Adrenal gland (tissue), 12 donors: ENCODE results near the gene CAMKMT. TPM values are rescaled to one million over a fixed set of nuclear protein-coding genes. Genes with fewer than 3 reads are reported as not detected.

Experiments used
- DNase-seq, 7 donors: peaks; one replicate each; pipeline ENCODE4 v3.0.0-alpha.2; 2019 to 2020
- H3K27ac ChIP-seq, 5 donors: fragments of 200-600 bp; sonication (generic) in 4 of 5; 1 replicate in 3 of 5; 2 replicates in 2 of 5; pipeline versions ENCODE4 v1.5.1 to v1.8.0; 2016 to 2020; ENCODE audit warnings: mild to moderate bottlenecking in 1 of 5
- H3K27me3 ChIP-seq: fragments of 200-600 bp; 2 replicates; pipeline ENCODE4 v1.8.0; 2021
- H3K36me3 ChIP-seq, 2 donors: fragments of 200-600 bp; replicated peaks in 1 of 2; 1 replicate in 1 of 2; 2 replicates in 1 of 2; pipeline versions ENCODE4 v1.5.1 to v1.8.0; 2018 to 2022
- H3K4me1 ChIP-seq, 2 donors: fragments of 200-600 bp; replicated peaks in 1 of 2; 1 replicate in 1 of 2; 2 replicates in 1 of 2; pipeline versions ENCODE4 v1.5.1 to v1.8.0; 2018 to 2021
- H3K4me3 ChIP-seq, 4 donors: fragments of 200-600 bp; sonication (generic) in 3 of 4; one replicate each; pipeline ENCODE4 v1.5.1; 2016 to 2018
- H3K9me3 ChIP-seq, 3 donors: fragments of 200-600 bp; sonication (generic) in 1 of 3; replicated peaks in 1 of 3; 1 replicate in 2 of 3; 2 replicates in 1 of 3; pipeline versions ENCODE4 v1.5.1 to v1.8.0; 2016 to 2021
- POLR2A ChIP-seq, 2 donors: fragments of 450-650 bp; IDR thresholded peaks; one replicate each; pipeline ENCODE4 v1.6.1; 2017; ENCODE audit warnings: antibody characterized with exemption in 2 of 2, mild to moderate bottlenecking in 2 of 2, moderate library complexity in 1 of 2
- WGBS, 4 donors: extraction: QIAGEN DNeasy Blood & Tissue Kit in 2 of 4; methylation state at CpG; one replicate each; pipeline versions ENCODE4 v1.1.5 to v1.1.7; 2013 to 2017; 5-methylcytosine and 5-hydroxymethylcytosine counted together
- intact Hi-C, 2 donors: fragments of 100-400 bp; cut with DNase I; formaldehyde crosslinking; loops; one replicate each; pipeline versions ENCODE4 v1.14.1 to v1.15.0; 2022 to 2023
- polyA plus RNA-seq, 3 donors: library from polyadenylated mRNA; stranded (reverse); fragments of 200-250 nt in 2 of 3; fragments of 350-450 nt in 1 of 3; fragmentation: Illumina TruSeq in 1 of 3; extraction: RNeasy Lipid Tissue Mini Kit (QIAGEN cat#74804) in 1 of 3; gene quantifications; one replicate each; pipeline ENCODE4 v1.2.3, GENCODE V29; 2013 to 2014
- total RNA-seq, 9 donors: library from RNA; depleted of rRNA in 4 of 9; stranded (reverse); fragments of >200 nt in 4 of 9; fragments of 120-200 nt in 1 of 9; fragmentation: NEBNext Ultra II Directional in 1 of 9; extraction: Animal tissue kit (Norgen Biotek cat#: 25700) in 1 of 9; gene quantifications; one replicate each; pipeline versions ENCODE4 v1.1.0 to v1.2.4, GENCODE V29; 2013 to 2023
- TF ChIP-seq, protein P1 (sequence below), 6 experiments: fragments of 450-650 bp in 4 of 6; fragments of 200-600 bp in 2 of 6; sonication (generic) in 1 of 6; IDR thresholded peaks; 1 replicate in 5 of 6; 2 replicates in 1 of 6; pipeline versions ENCODE4 v1.5.1 to v1.8.0; 2016 to 2021; ENCODE audit warnings: antibody characterized with exemption in 6 of 6, mild to moderate bottlenecking in 2 of 6, moderate library complexity in 1 of 6
- donor health status: healthy with polysubstance abuse.
- donor health status: Bipolar disorder and iron deficiency.
- donor health status: DM: yes; HTN: yes; CAD: no.
- donor health status: DM: no; HTN: no; CAD: no.
- donor health status: DM: no; HTN: no; CAD: no.
- donor health status: DM: yes; HTN: yes; CAD: no.

The CAMKMT gene
- total and polyA plus RNA-seq, 12 donors = 2.6 to 14.0 (median 8.6) TPM

DNA sequence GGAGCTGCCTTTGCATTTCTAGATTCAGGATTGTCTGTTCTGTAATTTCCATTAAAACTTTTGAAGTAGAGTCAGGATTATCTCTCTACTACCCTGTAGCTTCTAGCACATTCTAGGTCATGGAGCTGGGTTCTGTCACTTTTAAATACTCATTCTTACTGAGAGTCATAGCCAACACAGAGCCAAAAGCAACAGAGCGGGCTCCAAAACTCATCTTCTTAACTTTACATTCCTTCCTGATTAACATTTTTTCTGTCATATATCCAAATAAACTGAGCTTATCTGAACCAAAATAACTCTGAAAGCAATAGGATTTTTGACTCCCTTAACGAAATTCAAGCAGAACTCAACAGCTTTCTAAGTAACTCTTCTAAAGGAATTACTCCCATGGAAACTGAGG lies 13.3 kb upstream of the CAMKMT start:
- 57 to 72% (median 68%) methylated on average over 2 of the region's 2 CpGs for WGBS, 4 donors
- intact Hi-C loops = no loop called here
- Histone ChIP-seq H3K9me3 (no peaks in the 10 kb centered on the region), H3K4me3 (no peak overlapping the region), H3K27ac (peak overlapping the region in 2 of 5 donors; percentile 27 to 42), H3K4me1 (peaks cover 3 to 47% of the 10 kb centered on the region in 2 donors), H3K36me3 (peaks cover 0 to 11% of the 10 kb centered on the region in 2 donors), H3K27me3 (no peaks in the 10 kb centered on the region)
- peak in 1 of 7 donors; percentile 24 for DNase-seq
- TF ChIP-seq, protein P1, sequence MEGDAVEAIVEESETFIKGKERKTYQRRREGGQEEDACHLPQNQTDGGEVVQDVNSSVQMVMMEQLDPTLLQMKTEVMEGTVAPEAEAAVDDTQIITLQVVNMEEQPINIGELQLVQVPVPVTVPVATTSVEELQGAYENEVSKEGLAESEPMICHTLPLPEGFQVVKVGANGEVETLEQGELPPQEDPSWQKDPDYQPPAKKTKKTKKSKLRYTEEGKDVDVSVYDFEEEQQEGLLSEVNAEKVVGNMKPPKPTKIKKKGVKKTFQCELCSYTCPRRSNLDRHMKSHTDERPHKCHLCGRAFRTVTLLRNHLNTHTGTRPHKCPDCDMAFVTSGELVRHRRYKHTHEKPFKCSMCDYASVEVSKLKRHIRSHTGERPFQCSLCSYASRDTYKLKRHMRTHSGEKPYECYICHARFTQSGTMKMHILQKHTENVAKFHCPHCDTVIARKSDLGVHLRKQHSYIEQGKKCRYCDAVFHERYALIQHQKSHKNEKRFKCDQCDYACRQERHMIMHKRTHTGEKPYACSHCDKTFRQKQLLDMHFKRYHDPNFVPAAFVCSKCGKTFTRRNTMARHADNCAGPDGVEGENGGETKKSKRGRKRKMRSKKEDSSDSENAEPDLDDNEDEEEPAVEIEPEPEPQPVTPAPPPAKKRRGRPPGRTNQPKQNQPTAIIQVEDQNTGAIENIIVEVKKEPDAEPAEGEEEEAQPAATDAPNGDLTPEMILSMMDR (IDR thresholded peaks at IDR 0.05) = no peak
- TF ChIP-seq POLR2A (IDR thresholded peaks at IDR 0.05) = no peak

DNA sequence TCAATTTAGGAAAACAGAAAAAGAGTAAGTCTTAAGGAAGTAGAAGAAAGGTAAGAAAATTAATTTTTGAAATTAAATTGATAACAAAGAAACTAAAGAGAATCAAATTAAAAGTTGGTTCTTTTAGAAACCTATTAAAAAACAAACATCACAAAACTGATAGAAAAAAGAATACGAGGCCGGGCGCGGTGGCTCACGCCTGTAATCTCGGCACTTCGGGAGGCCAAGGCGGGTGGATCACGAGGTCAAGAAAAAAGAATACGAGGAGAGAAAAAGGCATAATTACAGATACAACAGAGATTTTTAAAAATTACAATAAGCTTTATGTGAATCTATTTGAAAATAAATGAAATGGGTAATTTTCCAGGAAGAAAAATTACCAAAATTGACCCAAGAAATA lies 12.2 kb upstream of the CAMKMT start:
- no peaks in the 10 kb centered on the region for H3K9me3 ChIP-seq
- peaks cover 0 to 5% of the 10 kb centered on the region in 2 donors for H3K36me3 ChIP-seq
- H3K4me1 ChIP-seq = peaks cover 3 to 47% of the 10 kb centered on the region in 2 donors
- DNase-seq = no peak
- WGBS, 4 donors = 94 to 99% (median 98%) methylated on average over 10 of the region's 10 CpGs
- no peaks in the 10 kb centered on the region for H3K27me3 ChIP-seq
- intact Hi-C loops = no loop called here
- H3K4me3 ChIP-seq = no peak overlapping the region
- H3K27ac ChIP-seq = no peak overlapping the region
- TF ChIP-seq POLR2A (IDR thresholded peaks at IDR 0.05) = no peak
- TF ChIP-seq, protein P1 (IDR thresholded peaks at IDR 0.05) = no peak

DNA sequence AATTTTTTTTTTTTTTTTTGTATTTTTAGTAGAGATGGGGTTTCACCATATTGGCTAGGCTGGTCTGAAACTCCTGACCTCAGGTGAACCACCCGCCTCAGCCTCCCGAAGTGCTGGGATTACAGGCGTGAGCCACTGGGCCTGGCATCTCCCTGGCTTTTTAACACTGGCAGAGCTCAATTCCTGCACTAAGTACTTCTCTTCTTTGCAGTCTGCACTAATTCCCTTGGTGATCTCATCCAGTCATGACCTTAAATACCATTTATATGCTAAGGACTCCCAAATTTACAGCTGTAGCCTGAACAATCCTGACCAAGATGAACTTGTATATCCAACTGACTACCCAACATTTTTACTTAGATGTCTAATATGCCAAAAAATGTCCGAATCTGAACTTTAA lies 10.7 kb upstream of the CAMKMT start:
- H3K4me3 ChIP-seq = no peak overlapping the region
- intact Hi-C loops = no loop called here
- H3K27ac ChIP-seq = no peak overlapping the region
- peaks cover 3 to 47% of the 10 kb centered on the region in 2 donors for H3K4me1 ChIP-seq
- H3K9me3 ChIP-seq = no peaks in the 10 kb centered on the region
- H3K27me3 ChIP-seq = no peaks in the 10 kb centered on the region
- 86 to 95% (median 87%) methylated on average over 4 of the region's 4 CpGs for WGBS, 4 donors
- TF ChIP-seq, protein P1 (IDR thresholded peaks at IDR 0.05) = no peak
- no peak for TF ChIP-seq POLR2A (IDR thresholded peaks at IDR 0.05)
- no peaks in the 10 kb centered on the region for H3K36me3 ChIP-seq
- no peak for DNase-seq

DNA sequence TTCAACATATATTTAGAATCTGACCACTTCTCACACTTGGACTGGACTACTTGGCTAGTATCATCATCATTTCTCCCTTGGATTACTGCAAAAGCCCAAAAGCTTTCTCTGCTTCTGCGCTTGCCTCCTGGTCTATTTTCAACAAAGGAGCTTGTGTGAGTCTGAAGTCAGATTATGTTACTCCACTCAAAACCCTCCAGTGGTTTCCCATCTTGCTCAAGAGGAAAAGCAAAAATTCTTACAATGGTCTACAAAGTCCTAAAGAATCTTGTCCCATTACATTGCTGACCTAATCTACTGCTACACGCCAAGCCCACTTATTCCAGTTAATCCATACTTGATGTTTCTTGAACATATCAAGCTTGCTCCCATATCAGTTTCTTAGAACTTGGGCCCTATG lies 10.1 kb upstream of the CAMKMT start:
- H3K4me3 ChIP-seq = no peak overlapping the region
- TF ChIP-seq POLR2A (IDR thresholded peaks at IDR 0.05) = no peak
- TF ChIP-seq, protein P1 (IDR thresholded peaks at IDR 0.05) = no peak
- intact Hi-C loops = no loop called here
- WGBS, 4 donors = 91 to 98% (median 96%) methylated on average over 2 of the region's 2 CpGs
- H3K27me3 ChIP-seq = no peaks in the 10 kb centered on the region
- no peaks in the 10 kb centered on the region for H3K9me3 ChIP-seq
- no peak for DNase-seq
- H3K36me3 ChIP-seq = no peaks in the 10 kb centered on the region
- H3K27ac ChIP-seq = no peak overlapping the region
- peaks cover 3 to 47% of the 10 kb centered on the region in 2 donors for H3K4me1 ChIP-seq
